Measurements from ENCODE around the gene HPCAL4. TPM values are rescaled to one million over a fixed set of nuclear protein-coding genes. Genes with fewer than 3 reads are reported as not detected.

Gene HPCAL4
- total RNA-seq, 1 donor from 2014 or later: 0.84 TPM

DNA sequence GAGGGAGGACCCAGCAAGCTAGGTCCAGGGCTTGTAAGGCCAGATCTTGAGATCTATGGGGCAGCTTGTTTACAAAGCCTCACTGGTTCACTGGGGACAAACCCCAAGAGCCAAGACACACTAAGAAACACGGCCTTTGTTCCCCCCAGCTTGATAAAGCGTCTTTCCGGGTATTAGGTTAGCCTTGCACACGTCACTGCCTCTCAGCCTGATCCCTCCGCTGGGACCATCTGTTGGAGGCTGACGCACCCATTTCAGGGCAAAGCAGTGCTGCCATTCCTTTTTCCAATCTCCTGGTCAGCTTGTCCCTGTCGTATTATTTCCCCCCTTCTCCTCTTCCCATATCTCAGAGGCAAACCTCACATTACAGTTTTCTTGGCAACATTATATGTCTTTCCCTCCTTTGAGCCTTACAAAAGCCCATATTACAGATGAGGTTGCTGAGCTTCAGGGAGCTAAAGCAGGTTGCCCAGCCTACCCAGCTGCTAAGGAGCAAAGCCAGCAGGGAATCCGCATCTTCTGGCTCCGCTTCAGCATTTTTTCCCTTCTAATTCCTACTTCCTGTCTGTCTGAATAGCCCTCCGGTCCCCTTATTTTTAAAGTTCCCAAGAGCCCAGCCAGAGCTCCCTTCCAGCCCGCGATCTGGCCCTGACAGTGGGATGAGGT, 55.9 kb downstream of the HPCAL4 start:
- no peak for TF ChIP-seq CTCF (IDR thresholded peaks at IDR 0.05; ENCODE audit: insufficient read depth, low read length, poor library complexity, severe bottlenecking)
- peaks cover 58% of the 10 kb centered on the region for H3K27me3 ChIP-seq (ENCODE audit: control insufficient read depth, insufficient read depth, low read length)
- no peak overlapping the region for H3K4me3 ChIP-seq (ENCODE audit: low read depth, low read length)
- DNase-seq (ENCODE audit: low read depth): no peak
- H3K36me3 ChIP-seq (ENCODE audit: control insufficient read depth, insufficient read depth, low read length): no peaks in the 10 kb centered on the region

DNA sequence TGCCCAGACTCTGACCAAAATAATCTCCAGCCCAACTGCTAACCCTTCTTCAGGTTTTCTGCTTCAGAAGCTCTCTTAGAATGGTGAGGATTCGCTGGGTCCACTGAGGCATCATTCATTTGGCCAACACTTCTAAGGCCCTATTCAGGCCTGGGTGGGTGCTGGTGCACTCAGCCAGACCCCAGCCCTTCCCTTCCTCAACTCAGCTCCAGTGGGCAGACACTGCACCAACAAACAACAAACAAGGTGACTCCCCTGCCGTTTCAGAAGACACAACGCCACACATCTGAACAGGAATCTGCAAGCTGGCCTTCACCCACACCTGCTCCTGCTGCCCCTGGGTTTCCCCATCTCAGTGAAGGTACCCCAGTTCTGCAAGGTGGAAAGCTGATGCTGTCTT, 57.8 kb downstream of the HPCAL4 start:
- no peak for TF ChIP-seq CTCF (IDR thresholded peaks at IDR 0.05; ENCODE audit: insufficient read depth, low read length, poor library complexity, severe bottlenecking)
- Histone ChIP-seq H3K4me3 (ENCODE audit: low read depth, low read length) (no peak overlapping the region), H3K36me3 (ENCODE audit: control insufficient read depth, insufficient read depth, low read length) (no peaks in the 10 kb centered on the region), H3K27me3 (ENCODE audit: control insufficient read depth, insufficient read depth, low read length) (peaks cover 46% of the 10 kb centered on the region)
- no peak for DNase-seq (ENCODE audit: low read depth)

GRCh38 chr1:39632682-39633417, 58.4 kb downstream of the HPCAL4 start:
- no peaks in the 10 kb centered on the region for H3K36me3 ChIP-seq (ENCODE audit: control insufficient read depth, insufficient read depth, low read length)
- TF ChIP-seq CTCF (IDR thresholded peaks at IDR 0.05; ENCODE audit: insufficient read depth, low read length, poor library complexity, severe bottlenecking): no peak
- no peak for DNase-seq (ENCODE audit: low read depth)
- no peak overlapping the region for H3K4me3 ChIP-seq (ENCODE audit: low read depth, low read length)
- H3K27me3 ChIP-seq (ENCODE audit: control insufficient read depth, insufficient read depth, low read length): peaks cover 44% of the 10 kb centered on the region

GRCh38 chr1:39632323-39632681, 58.9 kb downstream of the HPCAL4 start:
- Histone ChIP-seq H3K4me3 (ENCODE audit: low read depth, low read length) (no peak overlapping the region), H3K36me3 (ENCODE audit: control insufficient read depth, insufficient read depth, low read length) (no peaks in the 10 kb centered on the region), H3K27me3 (ENCODE audit: control insufficient read depth, insufficient read depth, low read length) (peaks cover 39% of the 10 kb centered on the region)
- no peak for DNase-seq (ENCODE audit: low read depth)
- no peak for TF ChIP-seq CTCF (IDR thresholded peaks at IDR 0.05; ENCODE audit: insufficient read depth, low read length, poor library complexity, severe bottlenecking)

- Histone ChIP-seq H3K4me3 (ENCODE audit: low read depth, low read length) (no peak overlapping the region), H3K27me3 (ENCODE audit: control insufficient read depth, insufficient read depth, low read length) (peaks cover 36% of the 10 kb centered on the region), H3K36me3 (ENCODE audit: control insufficient read depth, insufficient read depth, low read length) (no peaks in the 10 kb centered on the region)
- no peak for DNase-seq (ENCODE audit: low read depth)
- TF ChIP-seq CTCF (IDR thresholded peaks at IDR 0.05; ENCODE audit: insufficient read depth, low read length, poor library complexity, severe bottlenecking): no peak
Observed at GRCh38 chr1:39631361-39632322, 59.6 kb downstream of the HPCAL4 start.
